NCI-H2081 treated with DMSO at 0.1 percent for 48 hours (cell line): ENCODE measurements around the gene HOXD3.

Experiments
- DNase-seq: peaks from one replicate; lab custom pipeline; 2025; lab: John Stamatoyannopoulos, UW

HOXD3 gene

DNA sequence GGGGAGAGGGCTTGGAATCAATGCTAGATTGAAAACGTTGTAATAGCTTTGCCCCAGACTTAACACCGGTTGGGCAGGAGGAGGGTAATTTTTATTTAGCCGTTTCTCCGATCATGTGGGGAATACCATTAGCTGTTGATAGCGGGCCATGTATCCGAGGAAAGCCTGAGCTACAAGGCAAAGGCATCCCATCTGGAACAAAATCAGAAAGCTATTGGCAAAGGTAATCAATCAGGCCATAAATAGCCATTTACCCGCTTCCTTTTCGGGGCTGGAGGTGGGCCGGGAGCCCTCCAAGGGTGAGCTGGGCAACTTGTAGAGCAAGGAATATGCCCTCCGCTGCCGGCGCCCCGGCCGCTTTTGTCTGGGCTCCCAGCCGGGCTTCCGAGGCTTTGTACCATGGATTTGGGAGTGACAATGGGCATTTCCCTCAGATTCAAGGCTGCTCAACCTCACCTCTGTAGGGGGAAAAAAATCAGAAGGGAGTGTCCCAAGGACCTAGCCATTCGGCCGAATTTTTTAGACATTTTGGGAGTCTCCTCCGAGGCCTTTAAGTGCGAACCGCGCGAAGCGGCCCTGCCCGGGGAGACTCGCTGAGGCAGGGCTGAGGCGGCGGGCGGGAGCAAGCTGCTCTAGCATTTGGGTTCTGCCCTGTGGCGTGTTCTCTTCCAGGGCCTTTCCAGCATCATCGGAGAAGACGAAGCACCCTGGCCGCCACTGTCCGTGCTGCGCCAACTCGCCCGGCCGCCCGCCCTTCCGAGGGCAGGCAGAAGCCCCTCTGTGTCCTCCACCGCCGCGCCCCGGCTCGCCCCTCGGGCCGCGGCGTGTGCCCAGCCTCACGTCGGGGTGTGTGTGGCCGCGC is 35.7 kb upstream of the HOXD3 start:
- no peak for DNase-seq

DNA sequence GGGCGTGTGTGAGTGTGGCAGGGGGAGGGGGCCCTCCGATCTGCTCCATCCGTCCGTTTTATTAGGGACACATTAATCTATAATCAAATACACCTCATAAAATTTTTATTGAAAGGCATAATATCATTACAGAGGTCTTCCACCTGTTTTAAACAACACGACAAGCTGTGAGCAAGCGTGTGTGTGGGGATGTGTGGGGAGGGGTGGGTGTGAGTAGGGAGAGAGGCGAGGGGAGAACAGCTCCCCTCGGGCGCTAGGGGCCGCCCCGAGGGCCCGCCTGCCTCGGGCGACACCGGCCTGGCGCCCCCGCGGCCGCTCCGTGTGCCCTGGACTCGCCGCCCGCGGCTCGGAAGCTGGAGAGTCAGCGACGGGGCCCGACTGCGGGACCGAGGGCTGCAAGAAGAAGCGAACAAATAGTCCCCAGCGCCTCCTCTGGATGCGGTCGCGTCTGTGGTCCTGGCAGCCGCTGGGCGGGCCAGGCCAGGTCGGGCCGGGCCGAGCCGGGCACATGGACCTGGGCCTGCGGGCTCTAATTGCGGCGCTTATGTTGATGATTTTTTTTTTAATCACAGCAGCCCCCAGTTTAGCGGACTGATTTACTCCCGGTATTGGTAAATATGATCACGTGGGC is 34.9 kb upstream of the HOXD3 start:
- no peak for DNase-seq

DNA sequence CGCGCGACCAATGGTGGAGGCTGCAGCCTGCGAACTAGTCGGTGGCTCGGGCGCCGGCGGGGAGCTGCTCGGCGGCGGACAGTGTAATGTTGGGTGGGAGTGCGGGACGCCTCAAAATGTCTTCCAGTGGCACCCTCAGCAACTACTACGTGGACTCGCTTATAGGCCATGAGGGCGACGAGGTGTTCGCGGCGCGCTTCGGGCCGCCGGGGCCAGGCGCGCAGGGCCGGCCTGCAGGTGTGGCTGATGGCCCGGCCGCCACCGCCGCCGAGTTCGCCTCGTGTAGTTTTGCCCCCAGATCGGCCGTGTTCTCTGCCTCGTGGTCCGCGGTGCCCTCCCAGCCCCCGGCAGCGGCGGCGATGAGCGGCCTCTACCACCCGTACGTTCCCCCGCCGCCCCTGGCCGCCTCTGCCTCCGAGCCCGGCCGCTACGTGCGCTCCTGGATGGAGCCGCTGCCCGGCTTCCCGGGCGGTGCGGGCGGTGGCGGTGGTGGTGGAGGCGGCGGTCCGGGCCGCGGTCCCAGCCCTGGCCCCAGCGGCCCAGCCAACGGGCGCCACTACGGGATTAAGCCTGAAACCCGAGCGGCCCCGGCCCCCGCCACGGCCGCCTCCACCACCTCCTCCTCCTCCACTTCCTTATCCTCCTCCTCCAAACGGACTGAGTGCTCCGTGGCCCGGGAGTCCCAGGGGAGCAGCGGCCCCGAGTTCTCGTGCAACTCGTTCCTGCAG is 34.3 kb upstream of the HOXD3 start, which contains the start of gene HOXD9:
Gene HOXD9, plus strand, starts transcription at position 37 of the 728 bp plus-strand sequence. Its CDS starts 50 bp downstream, at position 87.
- no peak for DNase-seq

DNA sequence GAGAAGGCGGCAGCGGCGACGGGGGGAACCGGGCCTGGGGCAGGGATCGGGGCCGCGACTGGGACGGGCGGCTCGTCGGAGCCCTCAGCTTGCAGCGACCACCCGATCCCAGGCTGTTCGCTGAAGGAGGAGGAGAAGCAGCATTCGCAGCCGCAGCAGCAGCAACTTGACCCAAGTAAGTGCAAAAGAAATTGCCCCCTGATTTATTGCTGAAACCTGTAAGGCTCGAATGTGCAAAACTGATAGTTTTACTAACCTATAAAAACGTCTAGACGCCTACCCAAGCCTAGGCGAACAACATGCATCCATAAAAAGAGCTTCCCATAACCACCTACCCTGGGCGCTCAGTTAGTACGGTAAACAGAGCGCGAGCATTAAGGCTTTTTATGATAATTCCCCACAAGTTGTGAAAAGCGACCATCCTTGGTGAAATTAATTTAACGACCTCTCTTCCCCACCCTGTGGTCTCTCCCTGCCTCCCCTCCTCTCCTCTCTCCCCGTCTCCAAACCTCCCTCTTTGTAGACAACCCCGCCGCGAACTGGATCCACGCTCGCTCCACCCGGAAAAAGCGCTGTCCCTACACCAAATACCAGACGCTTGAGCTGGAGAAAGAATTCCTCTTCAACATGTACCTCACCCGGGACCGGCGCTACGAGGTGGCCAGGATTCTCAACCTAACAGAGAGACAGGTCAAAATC is 33.5 kb upstream of the HOXD3 start:
- DNase-seq = no peak

DNA sequence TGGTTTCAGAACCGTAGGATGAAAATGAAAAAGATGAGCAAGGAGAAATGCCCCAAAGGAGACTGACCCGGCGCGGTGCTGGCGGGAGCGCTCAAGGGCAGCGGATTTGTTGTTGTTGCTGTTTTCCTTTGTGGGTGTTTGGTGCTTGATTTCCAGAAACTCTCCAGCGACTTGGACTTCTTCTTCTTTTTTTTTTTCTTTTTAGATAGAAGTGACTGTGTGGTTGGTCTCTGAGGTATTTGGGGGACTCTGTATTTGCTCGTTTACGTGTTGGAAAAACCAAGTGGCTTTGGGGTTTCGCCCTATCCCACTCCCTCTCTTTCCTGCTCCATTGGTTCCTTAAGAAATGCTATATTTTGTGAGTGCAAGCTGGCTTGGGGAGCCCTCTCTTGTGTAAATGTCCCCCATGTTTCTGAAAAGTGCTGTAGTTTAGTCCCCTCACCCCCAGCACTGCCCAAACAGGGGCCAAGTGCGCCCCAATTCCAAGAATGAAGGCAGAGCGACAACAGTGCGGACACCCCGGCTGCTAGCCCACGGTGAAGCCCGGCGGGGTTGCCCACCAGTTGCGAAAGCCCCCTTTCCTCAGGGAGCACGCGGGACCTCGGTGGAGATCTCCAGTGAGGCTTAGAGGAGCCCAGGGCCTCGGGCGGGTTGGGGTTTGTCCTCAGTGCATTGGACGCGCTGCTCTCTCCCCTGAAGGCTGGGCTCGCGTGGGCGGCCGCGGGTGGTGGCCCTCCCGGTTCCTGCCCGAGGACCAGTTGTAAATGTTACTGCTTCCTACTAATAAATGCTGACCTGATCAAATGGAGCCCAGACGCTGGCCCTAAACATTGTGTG is 32.8 kb upstream of the HOXD3 start:
- no peak for DNase-seq

DNA sequence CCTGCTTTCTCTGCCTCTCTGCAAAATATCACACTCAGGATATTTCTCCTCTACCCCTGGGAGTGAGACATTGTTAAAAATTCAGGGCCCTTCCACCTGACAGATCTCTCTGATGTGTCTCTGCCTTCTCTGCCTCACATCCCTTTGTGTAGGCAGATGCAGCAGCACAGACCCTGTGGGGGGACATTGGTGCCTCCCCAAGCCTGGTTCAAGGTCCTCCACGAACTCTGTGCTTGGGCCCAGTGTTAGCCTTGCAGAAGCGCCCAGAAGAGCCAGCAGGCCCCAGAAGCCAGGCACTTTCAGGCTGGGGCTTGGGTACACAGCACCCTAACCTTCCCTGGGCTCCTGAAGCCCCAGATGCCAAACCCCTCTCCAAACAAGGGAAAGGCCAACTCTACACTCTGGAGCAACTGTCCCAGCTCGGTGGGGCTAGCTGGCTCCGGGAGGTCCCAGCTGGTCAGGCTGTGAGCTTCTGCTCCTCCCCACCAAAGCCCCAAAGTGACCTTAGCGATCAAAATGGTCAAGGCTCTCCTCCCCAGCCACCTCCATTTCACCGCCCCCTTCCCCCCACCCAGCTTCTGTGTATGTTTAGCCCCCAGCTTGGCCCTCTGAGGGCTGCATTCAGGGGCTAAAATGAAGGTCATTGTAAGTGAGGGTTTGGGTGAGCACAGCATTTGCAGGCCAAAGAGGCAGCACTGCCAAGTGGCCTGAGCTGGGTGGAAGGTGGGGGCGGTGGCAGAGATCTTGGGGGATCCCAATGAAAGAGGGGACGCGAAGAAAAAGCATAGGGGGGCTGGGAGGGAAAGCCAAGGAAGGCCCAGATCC is 31.9 kb upstream of the HOXD3 start:
- DNase-seq = no peak

DNA sequence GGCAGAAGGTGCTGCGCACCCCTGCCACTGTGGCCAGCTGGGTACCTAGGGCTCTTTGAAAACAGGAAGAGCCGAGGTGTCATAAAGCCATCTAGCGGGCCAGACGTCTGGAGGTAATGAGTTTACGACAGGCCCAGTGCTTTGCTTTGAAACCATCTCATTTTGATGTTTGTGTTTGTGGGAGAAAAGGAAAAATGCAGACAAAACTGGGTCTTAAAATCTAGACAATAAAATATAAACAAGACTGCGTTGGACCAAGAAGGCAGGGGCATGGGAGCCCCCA is 31.4 kb upstream of the HOXD3 start:
- DNase-seq = no peak

DNA sequence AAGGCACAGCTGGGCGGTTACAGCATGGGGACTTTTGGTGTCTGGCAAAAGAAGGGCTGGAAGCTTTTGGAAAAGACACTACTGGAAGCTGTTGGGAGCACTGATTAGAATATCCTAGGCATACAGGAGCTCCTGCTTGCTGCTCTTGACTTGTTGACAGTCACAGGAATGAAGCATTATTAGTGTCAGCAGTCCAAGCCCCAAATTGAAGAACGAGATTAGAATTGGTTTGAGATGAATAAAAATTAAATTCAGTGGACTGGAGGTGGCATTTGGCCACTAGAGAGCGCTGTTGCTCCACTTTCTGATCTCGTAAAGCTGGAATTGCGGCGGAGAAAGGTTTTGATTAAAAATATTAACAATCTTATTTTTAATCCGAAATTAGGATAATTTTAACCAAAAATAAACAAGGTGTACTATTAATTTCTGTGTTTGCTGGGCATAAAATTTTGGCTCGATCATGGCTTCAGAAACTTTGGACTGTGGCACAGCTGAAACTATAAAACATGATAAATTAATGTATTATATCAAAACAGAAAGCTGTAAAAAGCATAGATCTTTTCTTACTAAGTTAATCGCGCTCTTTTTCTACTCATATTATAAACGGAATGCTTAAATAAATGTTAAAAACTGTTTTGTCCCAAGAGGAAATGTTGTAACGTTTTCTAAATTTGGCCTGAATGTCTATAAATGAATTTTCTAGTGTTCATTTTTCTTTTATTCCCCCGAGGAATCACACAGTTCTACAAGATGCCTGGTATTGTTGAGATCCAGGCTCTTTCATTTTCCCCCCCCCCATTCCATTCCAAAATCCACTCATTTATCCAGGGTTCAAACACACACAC is 30.0 kb upstream of the HOXD3 start:
- peak; percentile 14 for DNase-seq

DNA sequence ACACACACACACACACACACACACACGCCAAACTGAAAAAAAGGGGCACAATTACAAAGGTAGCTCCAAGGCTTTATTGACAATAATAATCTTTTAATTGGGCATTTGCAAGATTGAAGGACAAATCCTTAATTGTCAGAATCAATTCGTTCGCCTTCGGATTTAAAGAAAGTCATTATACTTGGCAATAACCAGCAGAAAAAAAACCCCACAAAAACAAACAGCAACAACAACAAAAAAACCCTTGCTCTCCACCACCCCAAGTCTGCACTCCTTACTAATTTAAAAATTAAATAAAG is 29.4 kb upstream of the HOXD3 start:
- no peak for DNase-seq

DNA sequence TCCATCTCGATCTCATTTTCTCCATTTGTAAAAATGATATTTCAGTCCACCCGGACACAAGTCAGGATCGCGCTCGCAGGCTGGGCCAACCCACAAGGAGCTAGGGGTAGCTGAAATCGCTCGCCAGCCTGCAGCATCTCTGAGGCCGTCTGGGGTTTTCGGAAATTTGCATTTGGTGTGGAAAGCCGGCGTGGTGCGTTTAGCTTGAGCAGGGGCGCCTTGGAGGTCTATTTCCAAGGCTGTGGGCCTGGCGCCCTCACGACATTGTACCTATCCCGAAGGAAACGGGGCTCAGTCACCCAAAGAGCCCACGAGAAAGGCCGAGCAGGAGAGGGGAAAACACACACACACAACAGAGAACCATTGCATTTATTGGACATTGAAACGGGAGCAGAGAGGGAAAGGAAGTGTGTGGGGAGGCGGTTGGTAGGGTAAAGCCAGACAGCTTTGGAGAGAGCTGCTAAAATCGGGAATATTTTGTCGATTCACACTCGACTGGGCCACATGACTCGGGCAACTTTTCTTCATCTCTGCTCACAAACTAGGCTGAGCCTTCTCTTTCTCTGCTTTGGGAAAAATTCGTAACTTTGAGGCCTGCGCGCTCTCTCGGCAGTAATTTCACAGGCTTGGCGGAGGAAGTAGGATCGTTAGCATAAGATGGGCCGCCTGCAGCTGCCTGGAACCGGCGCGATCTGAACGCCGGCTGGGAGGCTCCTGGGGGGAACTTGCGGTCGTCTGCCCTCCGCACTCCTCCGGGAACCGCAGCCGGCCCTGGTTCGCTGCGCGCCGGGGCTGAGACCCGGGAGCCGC is 28.7 kb upstream of the HOXD3 start:
- no peak for DNase-seq

DNA sequence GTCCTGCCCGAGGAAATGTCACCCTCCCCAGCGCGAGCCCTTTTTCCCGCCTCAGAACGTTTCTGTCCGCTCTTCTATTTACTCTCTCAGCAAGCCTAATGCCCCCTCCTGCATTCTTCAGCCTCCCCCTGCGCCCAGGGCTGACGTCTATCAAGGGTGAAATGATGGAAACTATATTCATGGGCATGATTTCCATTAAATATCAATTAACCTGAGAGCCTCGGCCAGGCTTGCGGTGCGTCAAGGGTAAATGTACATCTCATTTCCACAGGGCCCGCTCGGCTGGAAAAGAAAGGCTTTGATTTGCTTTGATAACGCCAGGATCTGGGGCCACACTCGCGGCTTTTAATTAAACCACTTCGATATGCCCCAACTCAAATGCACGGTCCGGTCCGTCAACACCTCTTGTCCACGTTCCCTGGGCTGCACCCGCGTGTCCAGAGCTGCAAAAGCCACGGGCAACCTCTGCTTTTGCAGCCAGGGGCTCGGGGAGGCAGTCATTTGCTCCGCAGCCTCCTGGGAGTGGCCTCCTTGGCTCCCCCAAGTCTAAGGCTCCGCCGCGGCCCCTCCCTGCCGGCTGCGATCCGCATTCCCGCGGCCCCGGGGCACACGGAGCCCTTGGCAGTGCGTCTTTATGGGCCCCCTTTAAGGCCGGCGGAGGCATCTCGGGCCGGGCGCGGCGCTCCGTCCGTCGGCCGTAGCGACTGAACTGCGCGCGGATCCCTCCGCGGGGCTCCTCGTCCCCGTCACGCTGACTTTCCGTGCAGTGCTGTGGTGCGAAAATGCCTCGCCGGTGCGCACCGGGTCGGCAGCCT is 27.9 kb upstream of the HOXD3 start, which contains the start of gene HOXD8:
Gene HOXD8, plus strand, starts transcription at position 724 of the 815 bp plus-strand sequence. CDS start 662 bp downstream, outside the sequence.
- DNase-seq = peak; percentile 47

DNA sequence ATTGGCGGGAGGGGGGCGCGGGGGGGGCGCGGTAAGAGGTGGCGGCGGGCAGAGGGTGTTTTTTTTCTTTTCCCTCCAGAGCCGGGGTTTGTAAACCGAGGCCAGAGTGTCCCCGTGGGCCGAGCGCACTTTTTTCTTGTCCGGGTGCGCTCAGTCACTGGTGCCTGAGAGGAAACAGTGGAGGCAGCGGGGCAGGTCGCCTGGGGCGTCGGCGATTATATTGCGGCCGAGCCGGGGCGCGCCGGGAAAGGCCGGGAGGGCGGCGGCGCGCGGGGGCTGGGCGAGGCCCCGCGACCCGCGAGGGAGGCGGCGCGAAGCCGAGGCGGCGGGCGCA is 27.3 kb upstream of the HOXD3 start:
- DNase-seq = no peak

DNA sequence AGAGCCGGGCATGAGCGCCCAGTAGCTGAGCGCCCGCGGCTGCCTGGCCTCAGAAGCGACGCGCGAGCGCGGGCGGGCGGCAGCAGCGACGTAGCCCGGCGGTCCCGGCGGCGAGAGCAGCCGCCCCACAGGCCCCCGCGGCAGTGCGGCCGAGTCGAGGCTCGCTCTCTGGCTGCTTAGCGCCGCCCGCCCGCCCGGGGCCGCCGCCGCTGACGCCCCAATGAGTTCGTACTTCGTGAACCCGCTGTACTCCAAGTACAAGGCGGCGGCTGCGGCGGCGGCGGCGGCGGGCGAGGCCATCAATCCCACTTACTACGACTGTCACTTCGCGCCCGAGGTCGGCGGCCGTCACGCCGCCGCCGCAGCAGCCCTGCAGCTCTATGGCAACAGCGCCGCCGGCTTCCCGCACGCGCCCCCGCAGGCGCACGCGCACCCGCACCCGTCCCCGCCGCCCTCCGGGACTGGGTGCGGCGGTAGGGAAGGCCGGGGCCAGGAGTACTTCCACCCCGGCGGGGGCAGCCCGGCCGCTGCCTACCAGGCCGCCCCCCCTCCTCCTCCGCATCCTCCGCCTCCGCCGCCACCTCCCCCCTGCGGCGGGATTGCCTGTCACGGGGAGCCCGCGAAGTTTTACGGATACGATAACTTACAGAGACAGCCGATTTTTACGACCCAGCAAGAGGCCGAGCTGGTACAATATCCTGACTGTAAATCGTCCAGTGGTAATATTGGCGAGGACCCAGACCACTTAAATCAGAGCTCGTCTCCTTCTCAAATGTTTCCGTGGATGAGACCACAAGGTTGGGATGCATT is 26.8 kb upstream of the HOXD3 start:
- DNase-seq = no peak

DNA sequence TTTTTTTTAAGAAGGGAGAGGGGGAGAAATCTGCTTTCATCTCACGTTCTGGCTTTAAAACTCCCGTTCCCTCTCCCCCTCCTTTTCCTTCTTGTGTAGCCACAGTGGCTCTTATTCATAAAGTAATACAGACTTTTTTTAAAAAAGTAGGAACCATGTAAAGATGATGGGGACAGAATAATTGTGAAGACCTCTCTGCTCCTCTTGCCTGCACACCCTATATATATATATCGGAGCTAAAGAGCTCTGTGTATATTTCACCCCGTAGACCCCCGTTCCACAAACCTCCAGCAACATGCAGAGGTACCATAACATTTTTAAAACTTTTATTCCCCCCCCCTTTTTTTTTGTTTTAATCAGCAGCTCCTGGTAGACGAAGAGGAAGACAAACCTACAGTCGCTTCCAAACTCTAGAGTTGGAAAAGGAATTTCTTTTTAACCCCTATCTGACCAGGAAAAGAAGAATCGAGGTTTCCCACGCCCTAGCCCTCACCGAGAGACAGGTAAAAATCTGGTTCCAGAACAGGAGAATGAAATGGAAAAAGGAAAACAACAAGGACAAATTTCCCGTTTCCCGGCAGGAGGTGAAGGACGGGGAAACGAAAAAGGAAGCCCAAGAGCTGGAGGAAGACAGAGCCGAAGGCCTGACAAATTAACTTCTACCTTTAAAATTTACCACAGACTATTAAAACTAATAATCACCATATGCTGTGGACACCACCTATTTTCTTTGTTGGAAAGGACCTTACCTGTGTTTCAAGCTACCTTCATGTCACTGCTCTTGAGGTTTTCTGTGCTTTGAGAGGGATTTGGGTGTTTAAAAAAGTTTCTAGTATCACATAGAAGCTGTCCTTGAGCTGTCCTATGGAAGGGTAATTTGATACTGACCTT is 25.9 kb upstream of the HOXD3 start:
- no peak for DNase-seq

DNA sequence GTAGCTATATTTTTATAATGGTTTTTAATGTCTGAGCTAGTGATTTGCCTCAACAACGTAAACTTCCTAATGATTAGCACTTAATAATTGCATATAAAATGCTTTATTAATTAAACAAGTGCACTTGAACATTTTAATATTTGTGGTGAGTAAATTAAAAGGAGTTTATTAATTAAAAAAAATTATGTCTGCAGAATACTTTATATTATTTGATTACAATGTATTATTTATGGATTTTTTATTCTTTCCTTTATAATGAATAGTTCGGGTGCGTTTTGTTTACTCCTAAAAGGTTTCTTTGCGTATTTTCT is 25.3 kb upstream of the HOXD3 start:
- no peak for DNase-seq
